Adrenal gland (tissue), 12 donors: ENCODE data around the gene ARHGAP23. TPM values are rescaled to one million over a fixed set of nuclear protein-coding genes. Genes with fewer than 3 reads are reported as not detected.
"Not testable (repeated sequence)": the region's sequence is repeated elsewhere in the genome, so short reads cannot be mapped to it uniquely, and the experiment has no call there.

Source experiments
- DNase-seq, 7 donors: peaks; one replicate each; pipeline ENCODE4 v3.0.0-alpha.2; 2019 to 2020
- H3K27ac ChIP-seq, 5 donors: fragments of 200-600 bp; sonication (generic) in 4 of 5; 1 replicate in 3 of 5; 2 replicates in 2 of 5; pipeline versions ENCODE4 v1.5.1 to v1.8.0; 2016 to 2020; ENCODE audit warnings: mild to moderate bottlenecking in 1 of 5
- H3K27me3 ChIP-seq: fragments of 200-600 bp; 2 replicates; pipeline ENCODE4 v1.8.0; 2021
- H3K36me3 ChIP-seq, 2 donors: fragments of 200-600 bp; replicated peaks in 1 of 2; 1 replicate in 1 of 2; 2 replicates in 1 of 2; pipeline versions ENCODE4 v1.5.1 to v1.8.0; 2018 to 2022
- H3K4me1 ChIP-seq, 2 donors: fragments of 200-600 bp; replicated peaks in 1 of 2; 1 replicate in 1 of 2; 2 replicates in 1 of 2; pipeline versions ENCODE4 v1.5.1 to v1.8.0; 2018 to 2021
- H3K4me3 ChIP-seq, 4 donors: fragments of 200-600 bp; sonication (generic) in 3 of 4; one replicate each; pipeline ENCODE4 v1.5.1; 2016 to 2018
- H3K9me3 ChIP-seq, 3 donors: fragments of 200-600 bp; sonication (generic) in 1 of 3; replicated peaks in 1 of 3; 1 replicate in 2 of 3; 2 replicates in 1 of 3; pipeline versions ENCODE4 v1.5.1 to v1.8.0; 2016 to 2021
- POLR2A ChIP-seq, 2 donors: fragments of 450-650 bp; IDR thresholded peaks; one replicate each; pipeline ENCODE4 v1.6.1; 2017; ENCODE audit warnings: antibody characterized with exemption in 2 of 2, mild to moderate bottlenecking in 2 of 2, moderate library complexity in 1 of 2
- WGBS, 4 donors: extraction: QIAGEN DNeasy Blood & Tissue Kit in 2 of 4; methylation state at CpG; one replicate each; pipeline versions ENCODE4 v1.1.5 to v1.1.7; 2013 to 2017; 5-methylcytosine and 5-hydroxymethylcytosine counted together
- intact Hi-C, 2 donors: fragments of 100-400 bp; cut with DNase I; formaldehyde crosslinking; loops; one replicate each; pipeline versions ENCODE4 v1.14.1 to v1.15.0; 2022 to 2023
- polyA plus RNA-seq, 3 donors: library from polyadenylated mRNA; stranded (reverse); fragments of 200-250 nt in 2 of 3; fragments of 350-450 nt in 1 of 3; fragmentation: Illumina TruSeq in 1 of 3; extraction: RNeasy Lipid Tissue Mini Kit (QIAGEN cat#74804) in 1 of 3; gene quantifications; one replicate each; pipeline ENCODE4 v1.2.3, GENCODE V29; 2013 to 2014
- total RNA-seq, 9 donors: library from RNA; depleted of rRNA in 4 of 9; stranded (reverse); fragments of >200 nt in 4 of 9; fragments of 120-200 nt in 1 of 9; fragmentation: NEBNext Ultra II Directional in 1 of 9; extraction: Animal tissue kit (Norgen Biotek cat#: 25700) in 1 of 9; gene quantifications; one replicate each; pipeline versions ENCODE4 v1.1.0 to v1.2.4, GENCODE V29; 2013 to 2023
- TF ChIP-seq, protein P1 (sequence below), 6 experiments: fragments of 450-650 bp in 4 of 6; fragments of 200-600 bp in 2 of 6; sonication (generic) in 1 of 6; IDR thresholded peaks; 1 replicate in 5 of 6; 2 replicates in 1 of 6; pipeline versions ENCODE4 v1.5.1 to v1.8.0; 2016 to 2021; ENCODE audit warnings: antibody characterized with exemption in 6 of 6, mild to moderate bottlenecking in 2 of 6, moderate library complexity in 1 of 6
- donor health status: healthy with polysubstance abuse.
- donor health status: Bipolar disorder and iron deficiency.
- donor health status: DM: yes; HTN: yes; CAD: no.
- donor health status: DM: no; HTN: no; CAD: no.
- donor health status: DM: no; HTN: no; CAD: no.
- donor health status: DM: yes; HTN: yes; CAD: no.

ARHGAP23 gene
- total and polyA plus RNA-seq, 12 donors = 4.4 to 71.9 (median 26.4) TPM

DNA sequence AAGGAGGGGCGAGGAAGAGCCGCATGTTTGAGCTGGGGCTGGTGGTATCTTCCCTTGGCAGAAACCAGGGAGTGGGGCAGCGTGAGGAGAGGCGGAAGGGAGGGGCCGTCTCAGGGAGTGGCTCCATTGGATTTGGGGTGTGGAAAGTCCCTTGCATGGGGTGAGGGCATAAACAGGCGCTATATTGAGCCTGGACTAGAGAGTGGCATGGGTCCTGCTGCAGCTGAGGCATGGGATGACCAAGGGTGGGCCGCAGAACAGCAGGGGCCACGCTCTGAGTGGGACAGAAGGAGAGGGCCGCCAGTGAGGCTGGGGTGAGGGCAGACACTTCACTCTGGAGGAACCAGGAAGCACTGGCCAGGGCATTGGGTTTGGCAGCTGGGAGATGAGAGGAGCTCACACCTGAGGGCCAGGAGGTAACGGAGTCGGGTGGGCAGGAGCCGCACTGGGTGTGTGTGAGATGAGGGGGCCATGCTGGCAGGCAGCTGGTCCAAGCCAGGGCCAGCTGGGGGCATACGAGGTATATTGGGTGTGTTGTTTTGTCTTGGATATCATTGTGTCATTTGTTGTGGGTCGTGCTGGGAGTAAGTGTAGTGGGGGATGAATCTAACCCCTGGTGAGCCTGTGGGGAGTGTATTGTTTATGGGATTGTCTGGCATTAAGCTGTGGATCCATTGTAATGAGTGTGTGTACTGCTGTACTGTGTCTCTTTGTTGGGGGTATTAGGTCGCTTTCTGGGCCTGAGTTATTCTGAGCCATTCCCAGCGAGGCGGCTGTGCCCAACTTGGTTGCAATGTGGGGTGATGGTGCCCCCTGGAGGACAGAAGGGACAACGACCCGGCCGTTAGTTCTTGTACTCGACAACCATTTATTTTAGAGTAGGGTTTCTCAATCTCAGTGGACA, 56.2 kb downstream of the ARHGAP23 start:
- not testable (repeated sequence) for H3K27me3 ChIP-seq, H3K9me3 ChIP-seq, H3K4me3 ChIP-seq, H3K4me1 ChIP-seq
- Histone ChIP-seq H3K27ac (peak overlapping the region in 1 of 5 donors; percentile 9), H3K36me3 (peaks cover 0 to 27% of the 10 kb centered on the region in 2 donors)
- WGBS, 4 donors = 53 to 55% (median 54%) methylated on average over 17 to 21 of the region's 21 CpGs
- TF ChIP-seq, protein P1, sequence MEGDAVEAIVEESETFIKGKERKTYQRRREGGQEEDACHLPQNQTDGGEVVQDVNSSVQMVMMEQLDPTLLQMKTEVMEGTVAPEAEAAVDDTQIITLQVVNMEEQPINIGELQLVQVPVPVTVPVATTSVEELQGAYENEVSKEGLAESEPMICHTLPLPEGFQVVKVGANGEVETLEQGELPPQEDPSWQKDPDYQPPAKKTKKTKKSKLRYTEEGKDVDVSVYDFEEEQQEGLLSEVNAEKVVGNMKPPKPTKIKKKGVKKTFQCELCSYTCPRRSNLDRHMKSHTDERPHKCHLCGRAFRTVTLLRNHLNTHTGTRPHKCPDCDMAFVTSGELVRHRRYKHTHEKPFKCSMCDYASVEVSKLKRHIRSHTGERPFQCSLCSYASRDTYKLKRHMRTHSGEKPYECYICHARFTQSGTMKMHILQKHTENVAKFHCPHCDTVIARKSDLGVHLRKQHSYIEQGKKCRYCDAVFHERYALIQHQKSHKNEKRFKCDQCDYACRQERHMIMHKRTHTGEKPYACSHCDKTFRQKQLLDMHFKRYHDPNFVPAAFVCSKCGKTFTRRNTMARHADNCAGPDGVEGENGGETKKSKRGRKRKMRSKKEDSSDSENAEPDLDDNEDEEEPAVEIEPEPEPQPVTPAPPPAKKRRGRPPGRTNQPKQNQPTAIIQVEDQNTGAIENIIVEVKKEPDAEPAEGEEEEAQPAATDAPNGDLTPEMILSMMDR (IDR thresholded peaks at IDR 0.05) = peak; percentile 72 to 91 (median 88)
- DNase-seq = peak; percentile 64 to 91 (median 79)
- intact Hi-C loops = loop anchor here (5.0 to 10.0 kb wide), 5 partner anchors 37 to 140 kb away; partner anchors contain the start of genes ARHGAP23 (in 1 of the 2) and GPR179 (in 1 of the 2)

DNA sequence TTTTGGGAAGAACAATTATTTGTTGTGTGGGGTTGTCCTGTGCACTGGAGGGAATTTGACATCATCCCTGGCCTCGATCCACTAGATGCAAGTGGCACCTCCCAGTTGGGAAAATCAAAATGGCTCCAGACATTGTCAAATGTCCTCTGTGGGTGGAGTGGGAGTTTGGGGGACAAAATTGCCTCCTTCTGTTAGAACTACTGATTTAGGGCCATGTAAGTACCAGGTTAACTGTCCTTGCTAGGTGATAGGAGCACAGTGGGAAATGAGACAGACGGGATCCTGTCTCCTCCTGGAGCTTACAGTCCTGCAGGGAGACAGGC, 56.8 kb downstream of the ARHGAP23 start:
- Histone ChIP-seq H3K4me1 (no peaks in the 10 kb centered on the region), H3K27me3 (no peaks in the 10 kb centered on the region), H3K4me3 (no peak overlapping the region), H3K9me3 (no peaks in the 10 kb centered on the region), H3K27ac (peak overlapping the region in 1 of 5 donors; percentile 9), H3K36me3 (peaks cover 0 to 33% of the 10 kb centered on the region in 2 donors)
- WGBS, 4 donors = 47 to 53% (median 50%) methylated on average over 2 of the region's 2 CpGs
- no peak for TF ChIP-seq POLR2A (IDR thresholded peaks at IDR 0.05)
- TF ChIP-seq, protein P1 (IDR thresholded peaks at IDR 0.05) = peak in 1 of 6 experiments; percentile 18
- DNase-seq = no peak
- intact Hi-C loops = loop anchor here (5.0 to 10.0 kb wide), 4 partner anchors 43 to 140 kb away; partner anchors contain the start of genes ARHGAP23 (in 1 of the 2) and GPR179 (in 1 of the 2)

DNA sequence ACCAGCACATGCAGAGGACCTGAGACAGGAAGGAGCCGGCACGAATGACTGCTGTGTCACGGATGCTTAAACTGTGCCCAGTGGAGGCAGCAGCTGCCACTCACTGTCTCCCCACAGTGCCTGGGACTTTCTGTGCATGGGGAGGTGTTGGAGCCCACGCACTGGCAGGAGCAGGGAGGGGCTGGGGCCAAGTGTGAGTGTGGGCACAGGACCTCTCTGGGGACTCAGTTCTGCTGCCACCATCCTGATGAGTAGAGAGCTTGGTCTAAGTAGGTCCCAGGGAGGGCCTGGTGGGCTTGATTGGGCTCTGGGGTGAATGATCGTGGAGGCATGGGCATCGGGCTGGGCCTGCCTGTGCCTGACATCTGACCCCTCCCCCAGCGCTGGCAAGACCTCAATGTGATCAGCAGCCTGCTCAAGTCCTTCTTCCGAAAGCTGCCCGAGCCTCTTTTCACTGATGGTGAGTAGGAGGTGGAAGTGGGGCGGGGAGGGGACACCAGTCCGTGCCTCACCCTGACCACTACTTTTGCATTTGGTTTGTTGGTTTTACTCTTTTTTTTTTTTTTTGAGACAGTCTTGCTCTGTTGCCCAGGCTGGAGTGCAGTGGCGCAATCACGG, 57.5 kb downstream of the ARHGAP23 start:
- WGBS, 4 donors = 84 to 88% (median 87%) methylated on average over 9 to 13 of the region's 13 CpGs
- not testable (repeated sequence) for H3K27me3 ChIP-seq, H3K27ac ChIP-seq, DNase-seq, H3K4me3 ChIP-seq, H3K9me3 ChIP-seq, H3K4me1 ChIP-seq
- peaks cover 0 to 36% of the 10 kb centered on the region in 2 donors for H3K36me3 ChIP-seq
- intact Hi-C loops = loop anchor here (5.0 to 10.0 kb wide), 4 partner anchors 43 to 141 kb away; partner anchors contain the start of genes ARHGAP23 (in 1 of the 2) and GPR179 (in 1 of the 2)

DNA sequence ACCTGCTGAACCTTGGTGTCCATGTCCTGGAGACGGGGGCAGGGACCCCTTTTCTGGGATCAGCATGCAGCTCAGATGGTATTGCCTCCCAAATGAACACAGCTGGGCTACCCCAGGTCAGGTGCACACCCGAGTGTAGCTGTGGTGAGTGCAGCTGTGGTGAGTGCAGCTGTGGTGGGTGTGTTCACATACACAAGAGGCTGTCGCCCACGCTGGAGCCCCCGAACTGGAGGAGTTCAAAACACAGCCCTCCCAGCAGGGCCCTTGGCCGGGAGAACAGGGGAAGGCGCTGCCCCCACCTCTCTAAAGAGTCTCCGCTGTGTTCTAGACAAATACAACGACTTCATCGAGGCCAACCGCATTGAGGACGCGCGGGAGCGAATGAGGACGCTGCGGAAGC, 61.5 kb downstream of the ARHGAP23 start:
- not testable (repeated sequence) for H3K27me3 ChIP-seq, H3K27ac ChIP-seq, H3K9me3 ChIP-seq, H3K4me3 ChIP-seq, DNase-seq, H3K4me1 ChIP-seq
- peaks cover 0 to 51% of the 10 kb centered on the region in 2 donors for H3K36me3 ChIP-seq
- intact Hi-C loops = loop anchor here (5.0 to 10.0 kb wide), 5 partner anchors 47 to 145 kb away; partner anchors contain the start of genes ARHGAP23 (in 1 of the 2) and GPR179 (in 1 of the 2)
- 87 to 96% (median 88%) methylated on average over 15 to 17 of the region's 17 CpGs for WGBS, 4 donors
